SK-N-SH (cell line): ENCODE data around the gene MRPL12. TPM values are rescaled to one million over a fixed set of nuclear protein-coding genes. Genes with fewer than 3 reads are reported as not detected.

Experiments used
- CTCF ChIA-PET: fragments of 300-600, 350-600 bp; formaldehyde crosslinking; extraction: SDS; loops from one replicate; lab custom pipeline; 2021; lab: Yijun Ruan, JAX
- POLR2A ChIA-PET: fragments of 350-600 bp; sonication (Branson Sonifier 250); formaldehyde crosslinking; extraction: SDS; loops from one replicate; lab custom pipeline; 2020; ENCODE audit warnings: antibody characterized with exemption, inconsistent platforms; lab: Yijun Ruan, JAX
- DNase-seq: peaks from one replicate; pipeline ENCODE4 v3.0.0; 2012
- H2AFZ ChIP-seq: fragments of 200-600 bp; sonication (generic); 2 replicates; pipeline ENCODE4 v1.8.1; 2016; ENCODE audit warnings: antibody characterized with exemption, mild to moderate bottlenecking, low read depth
- H3F3A ChIP-seq: fragments of 200-600 bp; sonication (generic); replicated peaks from 2 replicates; pipeline ENCODE3; 2016; ENCODE audit warnings: antibody characterized with exemption, mild to moderate bottlenecking; ENCODE audit not compliant: insufficient read depth
- H3K27ac ChIP-seq, 2 experiments: fragments of 200-500 bp in 1 of 2; fragments of 200-600 bp in 1 of 2; sonication (Bioruptor generic) in 1 of 2; sonication (generic), shearing (Covaris generic) in 1 of 2; 2 replicates each; pipeline versions ENCODE4 v1.5.1 to v1.6.1; 2014 to 2016; ENCODE audit warnings: low read depth in 2 of 2, inconsistent platforms in 1 of 2, low read length in 1 of 2, mild to moderate bottlenecking in 1 of 2, mixed read lengths in 1 of 2
- H3K27me3 ChIP-seq: fragments of 200-600 bp; sonication (generic), shearing (Covaris generic); 2 replicates; pipeline ENCODE4 v1.6.1; 2016; ENCODE audit warnings: mixed run types; ENCODE audit not compliant: insufficient read depth
- H3K36me3 ChIP-seq, 2 experiments: fragments of 200-500 bp in 1 of 2; fragments of 200-600 bp in 1 of 2; sonication (Bioruptor generic) in 1 of 2; sonication (generic) in 1 of 2; replicated peaks in 1 of 2; 2 replicates each; pipeline versions ENCODE3 to v1.5.1; 2014 to 2016; ENCODE audit warnings: low read length in 1 of 2, mild to moderate bottlenecking in 1 of 2; ENCODE audit not compliant: insufficient read depth in 2 of 2, control insufficient read depth in 1 of 2
- H3K4me1 ChIP-seq, 2 experiments: fragments of 200-500 bp in 1 of 2; fragments of 200-600 bp in 1 of 2; sonication (Bioruptor generic) in 1 of 2; sonication (generic), shearing (Covaris generic) in 1 of 2; 2 replicates each; pipeline versions ENCODE4 v1.5.1 to v1.6.1; 2014 to 2016; ENCODE audit warnings: low read depth in 1 of 2, low read length in 1 of 2, mixed run types in 1 of 2; ENCODE audit not compliant: insufficient read depth in 2 of 2, control insufficient read depth in 1 of 2
- H3K4me2 ChIP-seq: fragments of 200-600 bp; sonication (generic), shearing (Covaris generic); 2 replicates; pipeline ENCODE4 v1.6.1; 2017; ENCODE audit warnings: mixed run types
- H3K4me3 ChIP-seq, 2 experiments: fragments of 200-500 bp in 1 of 2; fragments of 200-600 bp in 1 of 2; sonication (Bioruptor generic) in 1 of 2; sonication (generic), shearing (Covaris generic) in 1 of 2; 2 replicates each; pipeline versions ENCODE4 v1.5.1 to v1.8.1; 2014 to 2016; ENCODE audit warnings: low read depth in 2 of 2, inconsistent platforms in 1 of 2, low read length in 1 of 2, mild to moderate bottlenecking in 1 of 2, mixed read lengths in 1 of 2, moderate library complexity in 1 of 2
- H3K79me2 ChIP-seq: fragments of 200-600 bp; sonication (generic); 2 replicates; pipeline ENCODE4 v1.8.1; 2017; ENCODE audit warnings: mild to moderate bottlenecking; ENCODE audit not compliant: insufficient read depth
- H3K9ac ChIP-seq: fragments of 200-600 bp; sonication (generic); 2 replicates; pipeline ENCODE4 v1.6.1; 2017; ENCODE audit warnings: mixed run types
- H3K9me2 ChIP-seq: fragments of 200-600 bp; sonication (generic); 2 replicates; pipeline ENCODE4 v1.6.1; 2017; ENCODE audit warnings: mixed run types
- H3K9me3 ChIP-seq: fragments of 200-600 bp; sonication (generic); 2 replicates; pipeline ENCODE4 v1.6.1; 2017; ENCODE audit warnings: mixed run types, mild to moderate bottlenecking, moderate library complexity
- H4K20me1 ChIP-seq: fragments of 200-600 bp; sonication (generic); 2 replicates; pipeline ENCODE4 v1.6.1; 2017; ENCODE audit warnings: mild to moderate bottlenecking, mixed run types; ENCODE audit not compliant: insufficient read depth
- CHD2 ChIP-seq: fragments of 150-350 bp; IDR thresholded peaks from 2 replicates; pipeline ENCODE4 v1.6.1; 2018; ENCODE audit warnings: low read length; ENCODE audit not compliant: partially characterized antibody
- EP300 ChIP-seq, 2 experiments: IDR thresholded peaks; 2 replicates each; pipeline versions ENCODE4 v1.4.0 to v1.6.1; 2012; ENCODE audit warnings: borderline replicate concordance in 1 of 2, low read depth in 1 of 2, low read length in 1 of 2
- GATA2 ChIP-seq: sonication (generic); formaldehyde crosslinking; IDR thresholded peaks from 2 replicates; pipeline ENCODE4 v1.5.0; 2020; ENCODE audit warnings: mild to moderate bottlenecking, missing genetic modification reagents
- RAD21 ChIP-seq: IDR thresholded peaks from 2 replicates; pipeline ENCODE4 v1.6.1; 2012; ENCODE audit warnings: mild to moderate bottlenecking, low read length
- RCOR1 ChIP-seq: fragments of 150-350 bp; IDR thresholded peaks from 2 replicates; pipeline ENCODE4 v1.6.1; 2017; ENCODE audit warnings: antibody characterized with exemption, low read length
- RXRA ChIP-seq: IDR thresholded peaks from 2 replicates; pipeline ENCODE4 v1.4.0; 2012; ENCODE audit warnings: low read depth, mild to moderate bottlenecking, borderline replicate concordance
- USF1 ChIP-seq: IDR thresholded peaks from 2 replicates; pipeline ENCODE4 v1.4.0; 2012; ENCODE audit warnings: low read depth, borderline replicate concordance
- USF2 ChIP-seq: fragments of 150-350 bp; IDR thresholded peaks from 2 replicates; pipeline ENCODE4 v1.6.1; 2017; ENCODE audit warnings: antibody characterized with exemption, low read length, low read depth, borderline replicate concordance
- WGBS: methylation state at CpG from one replicate; pipeline ENCODE4 v1.1.6; 2017; ENCODE audit warnings: low lambda C conversion rate; 5-methylcytosine and 5-hydroxymethylcytosine counted together
- polyA plus RNA-seq, 3 experiments: library from polyadenylated mRNA; depleted of rRNA; stranded (reverse); fragments of >200 nt; gene quantifications; 2 replicates each; pipeline ENCODE4 v1.2.3, GENCODE V29; 2012
- TF ChIP-seq, protein P1 (sequence below): IDR thresholded peaks from 2 replicates; pipeline ENCODE4 v1.4.0; 2012; ENCODE audit warnings: low read depth, borderline replicate concordance
- TF ChIP-seq, protein P2 (sequence below): IDR thresholded peaks from 2 replicates; pipeline ENCODE4 v1.6.1; 2012; ENCODE audit warnings: mild to moderate bottlenecking, low read depth, low read length, moderate library complexity

Gene MRPL12
- polyA plus RNA-seq, 1 of the 3 experiments (the other 2 are of a cell fraction): 322 TPM

GRCh38 chr17:81723651-81724209 lies 20.6 kb downstream of the MRPL12 start (continued):
- TF ChIP-seq, protein P1, sequence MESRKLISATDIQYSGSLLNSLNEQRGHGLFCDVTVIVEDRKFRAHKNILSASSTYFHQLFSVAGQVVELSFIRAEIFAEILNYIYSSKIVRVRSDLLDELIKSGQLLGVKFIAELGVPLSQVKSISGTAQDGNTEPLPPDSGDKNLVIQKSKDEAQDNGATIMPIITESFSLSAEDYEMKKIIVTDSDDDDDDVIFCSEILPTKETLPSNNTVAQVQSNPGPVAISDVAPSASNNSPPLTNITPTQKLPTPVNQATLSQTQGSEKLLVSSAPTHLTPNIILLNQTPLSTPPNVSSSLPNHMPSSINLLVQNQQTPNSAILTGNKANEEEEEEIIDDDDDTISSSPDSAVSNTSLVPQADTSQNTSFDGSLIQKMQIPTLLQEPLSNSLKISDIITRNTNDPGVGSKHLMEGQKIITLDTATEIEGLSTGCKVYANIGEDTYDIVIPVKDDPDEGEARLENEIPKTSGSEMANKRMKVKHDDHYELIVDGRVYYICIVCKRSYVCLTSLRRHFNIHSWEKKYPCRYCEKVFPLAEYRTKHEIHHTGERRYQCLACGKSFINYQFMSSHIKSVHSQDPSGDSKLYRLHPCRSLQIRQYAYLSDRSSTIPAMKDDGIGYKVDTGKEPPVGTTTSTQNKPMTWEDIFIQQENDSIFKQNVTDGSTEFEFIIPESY: no peak
- no peak for TF ChIP-seq RAD21
- no peak for TF ChIP-seq USF1
- no peak for TF ChIP-seq RXRA

DNA sequence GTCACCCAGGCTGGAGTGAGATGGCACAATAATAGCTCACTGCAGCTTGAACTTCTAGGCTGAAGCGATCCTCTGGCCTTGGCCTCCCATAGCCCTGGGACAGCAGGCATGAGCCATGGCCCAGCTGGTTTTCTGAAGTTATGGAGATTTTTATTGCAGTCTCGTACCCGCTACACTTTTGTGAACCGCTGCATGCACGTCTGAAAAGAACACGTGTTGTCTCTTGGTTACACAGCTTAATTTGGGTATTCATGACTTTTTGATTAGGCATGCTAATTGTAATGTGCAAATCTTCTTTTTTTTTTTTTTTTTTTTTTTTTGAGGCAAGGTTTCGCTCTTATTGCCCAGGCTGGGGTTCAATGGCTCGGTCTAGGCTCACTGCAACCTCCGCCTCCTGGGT lies 22.3 kb downstream of the MRPL12 start:
- H3K4me2 ChIP-seq: no peak overlapping the region
- no peak overlapping the region for H3K4me3 ChIP-seq
- CTCF ChIA-PET: interaction anchor here (0.7 to 5.3 kb wide), 12 partner anchors 9 to 234 kb away, joined by 3 to 41 read pairs (median 4); partner anchors contain the start of gene SLC25A10
- peaks cover 0 to 3% of the 10 kb centered on the region in 2 experiments; a peak in 1 of 4 replicates for H3K4me1 ChIP-seq
- 85% methylated on average over 9 of the region's 9 CpGs for WGBS
- POLR2A ChIA-PET: interaction anchor here (4.9 kb wide), 1 partner anchor 12 kb away, joined by 30 read pairs; the partner anchor contains the start of gene SLC25A10
- no peak overlapping the region for H3K27ac ChIP-seq
- no peaks in the 10 kb centered on the region for H3K9me2 ChIP-seq
- no peaks in the 10 kb centered on the region for H3K79me2 ChIP-seq
- H4K20me1 ChIP-seq: no peaks in the 10 kb centered on the region
- peaks cover 12% of the 10 kb centered on the region for H3F3A ChIP-seq
- no peak for TF ChIP-seq CHD2
- no peak for TF ChIP-seq USF2
- TF ChIP-seq, protein P2, sequence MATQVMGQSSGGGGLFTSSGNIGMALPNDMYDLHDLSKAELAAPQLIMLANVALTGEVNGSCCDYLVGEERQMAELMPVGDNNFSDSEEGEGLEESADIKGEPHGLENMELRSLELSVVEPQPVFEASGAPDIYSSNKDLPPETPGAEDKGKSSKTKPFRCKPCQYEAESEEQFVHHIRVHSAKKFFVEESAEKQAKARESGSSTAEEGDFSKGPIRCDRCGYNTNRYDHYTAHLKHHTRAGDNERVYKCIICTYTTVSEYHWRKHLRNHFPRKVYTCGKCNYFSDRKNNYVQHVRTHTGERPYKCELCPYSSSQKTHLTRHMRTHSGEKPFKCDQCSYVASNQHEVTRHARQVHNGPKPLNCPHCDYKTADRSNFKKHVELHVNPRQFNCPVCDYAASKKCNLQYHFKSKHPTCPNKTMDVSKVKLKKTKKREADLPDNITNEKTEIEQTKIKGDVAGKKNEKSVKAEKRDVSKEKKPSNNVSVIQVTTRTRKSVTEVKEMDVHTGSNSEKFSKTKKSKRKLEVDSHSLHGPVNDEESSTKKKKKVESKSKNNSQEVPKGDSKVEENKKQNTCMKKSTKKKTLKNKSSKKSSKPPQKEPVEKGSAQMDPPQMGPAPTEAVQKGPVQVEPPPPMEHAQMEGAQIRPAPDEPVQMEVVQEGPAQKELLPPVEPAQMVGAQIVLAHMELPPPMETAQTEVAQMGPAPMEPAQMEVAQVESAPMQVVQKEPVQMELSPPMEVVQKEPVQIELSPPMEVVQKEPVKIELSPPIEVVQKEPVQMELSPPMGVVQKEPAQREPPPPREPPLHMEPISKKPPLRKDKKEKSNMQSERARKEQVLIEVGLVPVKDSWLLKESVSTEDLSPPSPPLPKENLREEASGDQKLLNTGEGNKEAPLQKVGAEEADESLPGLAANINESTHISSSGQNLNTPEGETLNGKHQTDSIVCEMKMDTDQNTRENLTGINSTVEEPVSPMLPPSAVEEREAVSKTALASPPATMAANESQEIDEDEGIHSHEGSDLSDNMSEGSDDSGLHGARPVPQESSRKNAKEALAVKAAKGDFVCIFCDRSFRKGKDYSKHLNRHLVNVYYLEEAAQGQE: no peak
- TF ChIP-seq EP300 (IDR thresholded peaks at IDR 0.05; ENCODE audit: borderline replicate concordance in 1 of 2, low read depth in 1 of 2, low read length in 1 of 2): no peak
- no peak for TF ChIP-seq GATA2
- TF ChIP-seq RCOR1: no peak
- no peak for TF ChIP-seq RXRA
- TF ChIP-seq, all 33 proteins: peak for 0
- no peaks in the 10 kb centered on the region for H3K36me3 ChIP-seq
- H3K9ac ChIP-seq: no peak overlapping the region
- no peak overlapping the region for H2AFZ ChIP-seq
- H3K9me3 ChIP-seq: no peaks in the 10 kb centered on the region
- no peaks in the 10 kb centered on the region; the same call in 1 of the 2 replicates for H3K27me3 ChIP-seq
- no peak for DNase-seq
